SK-N-SH (cell line): ENCODE results near the gene TNFAIP8L3.

Experiments used
- POLR2AphosphoS5 ChIP-seq: IDR thresholded peaks from 2 replicates; pipeline ENCODE4 v1.6.1; 2012; ENCODE audit warnings: low read depth, low read length
- RCOR1 ChIP-seq: fragments of 150-350 bp; IDR thresholded peaks from 2 replicates; pipeline ENCODE4 v1.6.1; 2017; ENCODE audit warnings: antibody characterized with exemption, low read length
- TF ChIP-seq, protein P1 (sequence below): fragments of 200-600 bp; sonication (generic); IDR thresholded peaks from 2 replicates; pipeline ENCODE4 v1.6.1; 2017; ENCODE audit warnings: antibody characterized with exemption, mild to moderate bottlenecking, moderate library complexity

DNA sequence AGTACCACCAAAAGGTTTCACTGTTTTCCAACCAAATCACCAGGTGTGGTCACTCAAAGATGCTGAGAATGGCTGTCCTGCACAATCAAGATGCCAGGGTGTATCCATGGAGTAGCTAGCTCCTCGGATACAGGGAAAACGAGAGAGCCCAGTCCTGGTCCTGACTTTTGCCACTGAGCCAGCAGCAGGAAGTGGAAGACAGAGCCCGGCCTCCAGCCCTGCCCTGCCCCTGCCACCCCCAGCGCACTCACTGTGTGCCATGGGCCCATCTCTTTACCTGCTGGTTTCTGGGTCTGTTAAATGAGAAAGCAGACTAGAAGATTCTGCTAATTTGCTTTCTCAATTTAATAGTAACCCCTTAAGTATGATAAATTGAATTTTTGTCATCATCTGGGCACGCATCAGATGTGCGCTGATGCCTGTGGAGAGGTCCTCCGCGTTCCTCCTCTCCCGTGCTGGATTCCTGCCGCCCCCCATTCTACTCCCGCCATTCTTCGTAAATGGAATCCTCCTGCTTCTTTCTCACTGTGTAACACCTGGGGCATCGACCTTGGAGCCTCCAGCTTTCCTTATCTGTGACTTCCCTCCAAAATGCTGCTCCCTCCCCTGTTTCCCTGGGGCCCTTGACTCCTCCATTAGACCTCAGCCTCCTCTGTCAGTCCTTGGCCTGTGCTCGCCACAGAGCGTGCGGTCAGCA lies 18.0 kb downstream of the TNFAIP8L3 start:
- TF ChIP-seq, protein P1, sequence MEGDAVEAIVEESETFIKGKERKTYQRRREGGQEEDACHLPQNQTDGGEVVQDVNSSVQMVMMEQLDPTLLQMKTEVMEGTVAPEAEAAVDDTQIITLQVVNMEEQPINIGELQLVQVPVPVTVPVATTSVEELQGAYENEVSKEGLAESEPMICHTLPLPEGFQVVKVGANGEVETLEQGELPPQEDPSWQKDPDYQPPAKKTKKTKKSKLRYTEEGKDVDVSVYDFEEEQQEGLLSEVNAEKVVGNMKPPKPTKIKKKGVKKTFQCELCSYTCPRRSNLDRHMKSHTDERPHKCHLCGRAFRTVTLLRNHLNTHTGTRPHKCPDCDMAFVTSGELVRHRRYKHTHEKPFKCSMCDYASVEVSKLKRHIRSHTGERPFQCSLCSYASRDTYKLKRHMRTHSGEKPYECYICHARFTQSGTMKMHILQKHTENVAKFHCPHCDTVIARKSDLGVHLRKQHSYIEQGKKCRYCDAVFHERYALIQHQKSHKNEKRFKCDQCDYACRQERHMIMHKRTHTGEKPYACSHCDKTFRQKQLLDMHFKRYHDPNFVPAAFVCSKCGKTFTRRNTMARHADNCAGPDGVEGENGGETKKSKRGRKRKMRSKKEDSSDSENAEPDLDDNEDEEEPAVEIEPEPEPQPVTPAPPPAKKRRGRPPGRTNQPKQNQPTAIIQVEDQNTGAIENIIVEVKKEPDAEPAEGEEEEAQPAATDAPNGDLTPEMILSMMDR = no peak
- no peak for TF ChIP-seq RCOR1
- TF ChIP-seq POLR2AphosphoS5 = no peak
